Activated T-cell treated with anti-CD3 and anti-CD28 coated beads, Interleukin-2, amount 50 U/mL, for 72 hours (primary cell): ENCODE results near the gene DPP4. TPM values are rescaled to one million over a fixed set of nuclear protein-coding genes. Genes with fewer than 3 reads are reported as not detected.
A peak's percentile ranks its signal among the peaks of the same experiment; 100 is the strongest.
"Not testable (repeated sequence)": the region's sequence is repeated elsewhere in the genome, so short reads cannot be mapped to it uniquely, and the experiment has no call there.

Experiments
- ATAC-seq, 2 donors: fragments of 150-1000 bp; cut with Tn5 transposase; replicated peaks in 1 of 2; 2 replicates each; pipeline ENCODE4 v1.10.0; 2021; ENCODE audit warnings: moderate library complexity in 2 of 2, mild to moderate bottlenecking in 1 of 2
- DNase-seq, 2 donors: peaks; one replicate each; pipeline ENCODE4 v3.0.0; 2021 to 2022; ENCODE audit warnings: mixed read lengths in 1 of 2
- H3K27ac Mint-ChIP-seq: one replicate; pipeline ENCODE4 v1.8.0; 2022; ENCODE audit warnings: mild to moderate bottlenecking, moderate library complexity, mixed read lengths
- H3K27me3 Mint-ChIP-seq: one replicate; pipeline ENCODE4 v1.8.0; 2022; ENCODE audit warnings: low read depth, mixed read lengths
- H3K36me3 Mint-ChIP-seq, 2 donors: one replicate each; pipeline ENCODE4 v1.8.0; 2022; ENCODE audit warnings: mixed read lengths in 2 of 2, mild to moderate bottlenecking in 1 of 2; ENCODE audit not compliant: insufficient read depth in 2 of 2
- H3K4me1 Mint-ChIP-seq: one replicate; pipeline ENCODE4 v1.8.0; 2022; ENCODE audit warnings: low read depth, mixed read lengths
- H3K4me3 Mint-ChIP-seq, 2 donors: one replicate each; pipeline ENCODE4 v1.8.0; 2022; ENCODE audit warnings: mild to moderate bottlenecking in 2 of 2, mixed read lengths in 2 of 2, moderate library complexity in 2 of 2
- H3K9me3 Mint-ChIP-seq, 2 donors: one replicate each; pipeline ENCODE4 v1.8.0; 2022; ENCODE audit warnings: mixed read lengths in 2 of 2
- total RNA-seq, 2 donors: library from RNA; stranded (reverse); gene quantifications; one replicate each; pipeline ENCODE4 v1.2.3, GENCODE V29; 2022

The DPP4 gene
- total RNA-seq, 2 donors from 2014 or later, result 37.6 to 52.9 TPM

- Mint-ChIP-seq H3K4me3 (no peak overlapping the region), H3K4me1 (peaks cover 39% of the 10 kb centered on the region), H3K9me3 (no peaks in the 10 kb centered on the region), H3K27ac (no peak overlapping the region), H3K36me3 (peaks cover 1 to 4% of the 10 kb centered on the region in 2 donors), H3K27me3 (no peaks in the 10 kb centered on the region)
- ATAC-seq (no peak), DNase-seq (no peak)
Measured at GRCh38 chr2:161962160-161962559, 111.9 kb downstream of the DPP4 start.

GRCh38 chr2:161961061-161961460, 113.0 kb downstream of the DPP4 start:
- Mint-ChIP-seq H3K9me3 (no peaks in the 10 kb centered on the region), H3K4me1 (peaks cover 50% of the 10 kb centered on the region), H3K4me3 (no peak overlapping the region), H3K27me3 (no peaks in the 10 kb centered on the region), H3K27ac (no peak overlapping the region), H3K36me3 (peaks cover 1 to 4% of the 10 kb centered on the region in 2 donors)
- no peak for DNase-seq
- no peak for ATAC-seq

DNA sequence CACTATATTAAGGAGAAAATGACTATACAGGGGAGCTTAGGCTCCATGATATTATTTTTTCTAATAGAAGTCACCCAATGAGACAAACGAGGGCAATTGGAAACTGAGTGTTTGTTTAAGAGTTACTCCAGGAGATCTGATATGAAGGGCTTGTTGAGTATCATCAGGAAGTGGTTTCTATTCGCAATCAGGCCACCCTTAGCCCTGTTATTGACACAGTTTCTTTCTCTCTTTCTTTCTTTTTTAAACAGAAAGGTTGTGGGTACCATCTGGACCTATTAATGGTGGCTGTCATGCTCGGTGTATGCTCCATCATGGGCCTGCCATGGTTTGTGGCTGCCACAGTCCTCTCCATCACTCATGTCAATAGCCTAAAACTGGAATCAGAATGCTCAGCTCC, 117.3 kb downstream of the DPP4 start:
- Mint-ChIP-seq H3K27ac (peak overlapping the region; percentile 63), H3K4me3 (peak overlapping the region; percentile 50 to 80), H3K9me3 (no peaks in the 10 kb centered on the region), H3K27me3 (no peaks in the 10 kb centered on the region), H3K36me3 (peaks cover 3 to 4% of the 10 kb centered on the region in 2 donors), H3K4me1 (peaks cover 62% of the 10 kb centered on the region)
- DNase-seq, result no peak
- ATAC-seq, result peak in 1 of 2 donors; percentile 21

DNA sequence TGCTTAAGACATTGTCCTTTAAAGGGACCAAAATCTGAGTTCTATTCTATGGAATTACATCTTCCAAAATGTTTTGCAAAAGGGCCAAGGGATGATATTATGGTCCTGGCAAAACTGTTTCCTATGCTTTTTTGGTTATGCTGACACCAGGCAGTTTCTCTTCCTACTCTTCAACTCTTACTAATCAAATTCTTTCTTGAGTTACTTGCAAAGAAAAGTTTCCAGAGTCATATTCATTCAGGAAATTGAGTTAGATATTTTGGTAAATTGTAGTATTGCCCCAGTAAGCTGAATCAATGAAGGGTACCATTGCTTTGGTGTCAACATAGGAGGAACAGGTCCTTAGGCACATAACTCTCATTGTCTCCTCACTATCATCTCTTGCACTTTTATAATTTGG, 118.8 kb downstream of the DPP4 start:
- ATAC-seq, result no peak

GRCh38 chr2:161954103-161954502, 119.9 kb downstream of the DPP4 start:
- H3K9me3 Mint-ChIP-seq, result no peaks in the 10 kb centered on the region
- peak; percentile 32 to 33 for ATAC-seq
- peak; percentile 25 to 32 for DNase-seq
- H3K36me3 Mint-ChIP-seq, result peaks cover 0 to 2% of the 10 kb centered on the region in 2 donors
- H3K27me3 Mint-ChIP-seq, result no peaks in the 10 kb centered on the region
- H3K4me1 Mint-ChIP-seq, result peaks cover 56% of the 10 kb centered on the region
- peak overlapping the region; percentile 99 for H3K27ac Mint-ChIP-seq
- peak overlapping the region; percentile 52 to 74 for H3K4me3 Mint-ChIP-seq

More for the DNA sequence above, 118.8 kb downstream of the DPP4 start:
- Mint-ChIP-seq H3K9me3 (no peaks in the 10 kb centered on the region), H3K4me3 (peak overlapping the region; percentile 15 to 41), H3K36me3 (peaks cover 3 to 4% of the 10 kb centered on the region in 2 donors), H3K4me1 (peaks cover 62% of the 10 kb centered on the region), H3K27ac (peak overlapping the region; percentile 76), H3K27me3 (no peaks in the 10 kb centered on the region)
- no peak for DNase-seq

DNA sequence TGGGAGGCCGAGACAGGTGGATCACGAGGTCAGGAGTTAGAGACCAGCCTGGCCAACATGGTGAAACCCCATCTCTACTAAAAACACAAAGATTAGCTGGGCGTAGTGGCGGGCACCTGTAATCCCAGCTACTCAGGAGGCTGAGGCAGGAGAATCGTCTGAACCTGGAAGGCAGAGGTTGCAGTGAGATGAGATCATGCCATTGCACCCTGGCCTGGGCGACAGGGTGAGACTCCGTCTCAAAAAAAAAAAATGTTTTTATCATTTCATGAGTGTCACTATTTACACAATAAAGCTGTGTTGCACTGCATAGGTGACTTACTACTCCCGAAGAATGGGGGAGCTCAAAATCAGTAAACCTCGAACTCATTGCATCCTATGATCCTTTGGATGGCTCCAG, 120.6 kb downstream of the DPP4 start:
- Mint-ChIP-seq H3K4me3 (peak overlapping the region; percentile 71 to 74), H3K4me1 (peaks cover 55% of the 10 kb centered on the region), H3K27ac (peak overlapping the region; percentile 99)
- ATAC-seq, H3K9me3 Mint-ChIP-seq, DNase-seq, H3K27me3 Mint-ChIP-seq, H3K36me3 Mint-ChIP-seq: not testable (repeated sequence)

DNA sequence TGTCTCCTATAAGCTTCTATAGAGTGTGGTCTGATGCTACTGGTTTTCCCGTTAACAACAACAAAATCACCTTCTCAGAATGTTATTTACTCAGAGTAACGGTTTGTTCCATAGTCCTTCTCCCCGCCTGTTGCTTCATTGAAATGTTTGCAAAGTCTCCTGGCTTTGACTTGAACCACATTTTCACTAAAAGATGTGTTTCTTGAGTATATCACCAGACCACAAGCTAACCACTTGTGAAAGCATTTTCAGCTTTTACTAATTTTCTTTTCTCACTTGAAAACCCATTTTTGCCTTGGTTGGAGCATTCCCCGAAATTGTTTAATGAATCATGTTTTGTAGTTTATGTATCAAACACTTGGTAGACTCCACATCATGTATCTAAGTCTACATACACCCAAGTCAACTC, 121.2 kb downstream of the DPP4 start:
- Mint-ChIP-seq H3K36me3 (peaks cover 0 to 2% of the 10 kb centered on the region in 2 donors), H3K9me3 (no peaks in the 10 kb centered on the region), H3K27me3 (no peaks in the 10 kb centered on the region), H3K4me3 (peak overlapping the region; percentile 71 to 74), H3K4me1 (peaks cover 55% of the 10 kb centered on the region), H3K27ac (peak overlapping the region; percentile 99)
- ATAC-seq, result peak; percentile 83 to 87
- DNase-seq, result peak; percentile 39 to 41

GRCh38 chr2:161947836-161948235, 126.2 kb downstream of the DPP4 start:
- H3K27ac Mint-ChIP-seq, result no peak overlapping the region
- no peaks in the 10 kb centered on the region for H3K9me3 Mint-ChIP-seq
- no peaks in the 10 kb centered on the region for H3K36me3 Mint-ChIP-seq
- no peaks in the 10 kb centered on the region for H3K27me3 Mint-ChIP-seq
- H3K4me3 Mint-ChIP-seq, result peak overlapping the region in 1 of 2 donors; percentile 39
- ATAC-seq (no peak), DNase-seq (no peak)
- H3K4me1 Mint-ChIP-seq, result peaks cover 18% of the 10 kb centered on the region

GRCh38 chr2:161947406-161947805, 126.6 kb downstream of the DPP4 start:
- DNase-seq (no peak), ATAC-seq (no peak)
- Mint-ChIP-seq H3K4me1 (peaks cover 13% of the 10 kb centered on the region), H3K27ac (no peak overlapping the region), H3K27me3 (no peaks in the 10 kb centered on the region), H3K36me3 (no peaks in the 10 kb centered on the region), H3K4me3 (no peak overlapping the region), H3K9me3 (no peaks in the 10 kb centered on the region)

- Mint-ChIP-seq H3K4me3 (no peak overlapping the region), H3K9me3 (no peaks in the 10 kb centered on the region), H3K27me3 (no peaks in the 10 kb centered on the region), H3K27ac (no peak overlapping the region), H3K4me1 (peaks cover 8% of the 10 kb centered on the region), H3K36me3 (no peaks in the 10 kb centered on the region)
- ATAC-seq, result peak; percentile 35 to 41
- DNase-seq, result peak in 1 of 2 donors; percentile 30
Measured at GRCh38 chr2:161946489-161947107, 127.4 kb downstream of the DPP4 start.

DNA sequence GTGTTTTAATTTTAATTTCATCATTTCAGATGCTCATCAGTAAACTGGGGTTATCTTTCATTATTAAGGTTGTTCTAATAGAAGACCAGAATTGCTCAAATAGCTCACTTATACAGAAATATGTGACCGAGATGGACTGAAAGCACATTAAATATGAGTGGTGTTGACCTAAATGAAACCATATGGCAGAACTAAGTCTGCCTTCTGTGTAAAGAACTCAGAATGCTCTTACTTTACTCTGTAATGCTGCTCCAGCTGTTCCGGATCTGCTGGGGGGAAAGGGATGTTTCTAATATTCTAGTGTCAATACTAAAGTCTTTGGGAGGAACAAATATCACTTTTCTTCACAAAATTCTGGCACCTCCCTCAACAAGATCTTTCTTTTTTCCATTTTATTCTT, 131.0 kb downstream of the DPP4 start:
- peaks cover 7% of the 10 kb centered on the region for H3K4me1 Mint-ChIP-seq
- H3K36me3 Mint-ChIP-seq, result no peaks in the 10 kb centered on the region
- no peak overlapping the region for H3K27ac Mint-ChIP-seq
- no peak overlapping the region for H3K4me3 Mint-ChIP-seq
- peaks cover 8% of the 10 kb centered on the region for H3K27me3 Mint-ChIP-seq
- DNase-seq, result no peak
- no peaks in the 10 kb centered on the region for H3K9me3 Mint-ChIP-seq
- no peak for ATAC-seq

Other genes with a start within 250 kb of the DPP4 start
- gene GCG, start 78.0 kb upstream of the DPP4 start, total RNA-seq, result not detected
- gene FAP, start 169.2 kb upstream of the DPP4 start, total RNA-seq, result not detected
- 10 to 100 TPM; 37.8 to 62.7 TPM for gene IFIH1, start 244.5 kb upstream of the DPP4 start, total RNA-seq